Uterus (tissue), 2 donors: ENCODE measurements around the gene MRPS18B.

Source experiments
- POLR2A ChIP-seq, 2 donors: fragments of 450-650 bp; IDR thresholded peaks; one replicate each; pipeline ENCODE4 v1.6.1; 2016; ENCODE audit warnings: antibody characterized with exemption in 2 of 2, mild to moderate bottlenecking in 1 of 2, moderate library complexity in 1 of 2
- TF ChIP-seq, protein P1 (sequence below), 4 experiments: fragments of 200-600 bp in 2 of 4; fragments of 450-650 bp in 2 of 4; sonication (generic) in 2 of 4; IDR thresholded peaks; one replicate each; pipeline ENCODE4 v1.5.1; 2016 to 2019; ENCODE audit warnings: antibody characterized with exemption in 4 of 4, mild to moderate bottlenecking in 2 of 4, moderate library complexity in 1 of 4

- TF ChIP-seq, protein P1, sequence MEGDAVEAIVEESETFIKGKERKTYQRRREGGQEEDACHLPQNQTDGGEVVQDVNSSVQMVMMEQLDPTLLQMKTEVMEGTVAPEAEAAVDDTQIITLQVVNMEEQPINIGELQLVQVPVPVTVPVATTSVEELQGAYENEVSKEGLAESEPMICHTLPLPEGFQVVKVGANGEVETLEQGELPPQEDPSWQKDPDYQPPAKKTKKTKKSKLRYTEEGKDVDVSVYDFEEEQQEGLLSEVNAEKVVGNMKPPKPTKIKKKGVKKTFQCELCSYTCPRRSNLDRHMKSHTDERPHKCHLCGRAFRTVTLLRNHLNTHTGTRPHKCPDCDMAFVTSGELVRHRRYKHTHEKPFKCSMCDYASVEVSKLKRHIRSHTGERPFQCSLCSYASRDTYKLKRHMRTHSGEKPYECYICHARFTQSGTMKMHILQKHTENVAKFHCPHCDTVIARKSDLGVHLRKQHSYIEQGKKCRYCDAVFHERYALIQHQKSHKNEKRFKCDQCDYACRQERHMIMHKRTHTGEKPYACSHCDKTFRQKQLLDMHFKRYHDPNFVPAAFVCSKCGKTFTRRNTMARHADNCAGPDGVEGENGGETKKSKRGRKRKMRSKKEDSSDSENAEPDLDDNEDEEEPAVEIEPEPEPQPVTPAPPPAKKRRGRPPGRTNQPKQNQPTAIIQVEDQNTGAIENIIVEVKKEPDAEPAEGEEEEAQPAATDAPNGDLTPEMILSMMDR (IDR thresholded peaks at IDR 0.05): no peak
- TF ChIP-seq POLR2A (IDR thresholded peaks at IDR 0.05): no peak
Observed at GRCh38 chr6:30644769-30645168, 27.1 kb downstream of the MRPS18B start.
